ENCODE measurements around the gene LRRC4B.
A peak's percentile ranks its signal among the peaks of the same experiment; 100 is the strongest.

LRRC4B gene

DNA sequence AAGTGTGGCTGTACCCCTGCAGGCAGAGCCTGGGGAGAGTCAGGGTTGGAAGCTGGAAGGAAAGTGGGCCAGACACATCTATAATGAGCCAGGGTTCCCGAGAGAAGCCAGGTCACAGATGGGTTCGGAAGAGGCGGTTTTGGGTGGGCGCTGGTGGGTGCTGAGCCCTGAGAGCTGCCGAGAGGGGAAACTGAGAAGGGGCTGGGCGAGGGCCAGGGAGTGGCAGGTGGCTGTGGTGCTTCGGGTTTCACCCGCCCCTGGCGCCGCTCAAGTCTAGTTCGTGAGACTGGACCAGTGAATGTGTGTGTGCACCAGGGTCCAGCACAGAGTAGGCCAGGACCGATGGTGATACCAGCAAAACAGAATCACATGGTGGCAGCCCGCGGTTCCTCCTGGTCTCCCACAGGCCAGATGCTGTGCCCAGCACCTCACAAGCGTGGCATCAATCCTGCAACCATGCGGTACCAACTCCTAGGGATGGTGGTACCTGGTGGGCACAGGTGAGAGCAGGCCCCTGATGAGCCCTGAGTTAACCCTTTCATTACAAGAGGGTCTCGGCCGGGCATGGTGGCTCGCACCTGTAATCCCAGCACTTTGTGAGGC, 1.8 kb upstream of the LRRC4B start:
- Histone ChIP-seq H3K9me3 (ENCODE audit: control extremely low read depth in 1 of 5, control insufficient read depth in 4 of 5, insufficient read depth in 2 of 5, low read depth in 1 of 5, low read length in 4 of 5) (no peaks in the 10 kb centered on the region), H3K27ac (ENCODE audit: insufficient read depth in 1 of 2, low read depth in 1 of 2, low read length in 2 of 2, poor library complexity in 1 of 2, severe bottlenecking in 2 of 2) (no peak overlapping the region), H3K4me1 (ENCODE audit: control extremely low read depth in 1 of 4, control insufficient read depth in 4 of 4, insufficient read depth in 4 of 4, low read length in 3 of 4) (peaks cover 0 to 3% (median 0%) of the 10 kb centered on the region in 4 experiments), H3K36me3 (ENCODE audit: control insufficient read depth in 4 of 4, insufficient read depth in 4 of 4, low read length in 3 of 4) (no peaks in the 10 kb centered on the region), H3K27me3 (replicated peaks in 2 of 5; ENCODE audit: control insufficient read depth in 4 of 5, insufficient read depth in 5 of 5, low read length in 4 of 5) (peaks cover 0 to 62% (median 13%) of the 10 kb centered on the region in 5 experiments), H3K4me3 (ENCODE audit: control insufficient read depth in 1 of 7, extremely low read depth in 1 of 7, insufficient read depth in 4 of 7, low read depth in 2 of 7, low read length in 6 of 7) (no peak overlapping the region)
- no peak for DNase-seq
- CTCF ChIA-PET: interaction anchor here (3.2 kb wide), 1 partner anchor 14 kb away, joined by 10 read pairs; no protein-coding TSS in a partner anchor
- 90% methylated on average over 15 of the region's 19 CpGs for WGBS (ENCODE audit: insufficient coverage)
- POLR2A ChIA-PET: no interaction called here

GRCh38 chr19:50568728-50569698, 778 bp upstream of the LRRC4B start:
- WGBS (ENCODE audit: insufficient coverage): 19% methylated on average over 10 of the region's 20 CpGs
- POLR2A ChIA-PET: no interaction called here
- no peaks in the 10 kb centered on the region for H3K36me3 ChIP-seq (ENCODE audit: control insufficient read depth in 4 of 4, insufficient read depth in 4 of 4, low read length in 3 of 4)
- no peaks in the 10 kb centered on the region for H3K9me3 ChIP-seq (ENCODE audit: control extremely low read depth in 1 of 5, control insufficient read depth in 4 of 5, insufficient read depth in 2 of 5, low read depth in 1 of 5, low read length in 4 of 5)
- H3K27ac ChIP-seq (ENCODE audit: insufficient read depth in 1 of 2, low read depth in 1 of 2, low read length in 2 of 2, poor library complexity in 1 of 2, severe bottlenecking in 2 of 2): no peak overlapping the region
- CTCF ChIA-PET: interaction anchor here (0.5 to 0.7 kb wide), 2 partner anchors 24 to 68 kb away, joined by 3 read pairs; no protein-coding TSS in a partner anchor
- no peak overlapping the region for H3K4me3 ChIP-seq (ENCODE audit: control insufficient read depth in 1 of 7, extremely low read depth in 1 of 7, insufficient read depth in 4 of 7, low read depth in 2 of 7, low read length in 6 of 7)
- H3K4me1 ChIP-seq (ENCODE audit: control extremely low read depth in 1 of 4, control insufficient read depth in 4 of 4, insufficient read depth in 4 of 4, low read length in 3 of 4): peaks cover 0 to 3% (median 0%) of the 10 kb centered on the region in 4 experiments
- H3K27me3 ChIP-seq (replicated peaks in 2 of 5; ENCODE audit: control insufficient read depth in 4 of 5, insufficient read depth in 5 of 5, low read length in 4 of 5): peaks cover 0 to 71% (median 18%) of the 10 kb centered on the region in 5 experiments
- no peak for DNase-seq

DNA sequence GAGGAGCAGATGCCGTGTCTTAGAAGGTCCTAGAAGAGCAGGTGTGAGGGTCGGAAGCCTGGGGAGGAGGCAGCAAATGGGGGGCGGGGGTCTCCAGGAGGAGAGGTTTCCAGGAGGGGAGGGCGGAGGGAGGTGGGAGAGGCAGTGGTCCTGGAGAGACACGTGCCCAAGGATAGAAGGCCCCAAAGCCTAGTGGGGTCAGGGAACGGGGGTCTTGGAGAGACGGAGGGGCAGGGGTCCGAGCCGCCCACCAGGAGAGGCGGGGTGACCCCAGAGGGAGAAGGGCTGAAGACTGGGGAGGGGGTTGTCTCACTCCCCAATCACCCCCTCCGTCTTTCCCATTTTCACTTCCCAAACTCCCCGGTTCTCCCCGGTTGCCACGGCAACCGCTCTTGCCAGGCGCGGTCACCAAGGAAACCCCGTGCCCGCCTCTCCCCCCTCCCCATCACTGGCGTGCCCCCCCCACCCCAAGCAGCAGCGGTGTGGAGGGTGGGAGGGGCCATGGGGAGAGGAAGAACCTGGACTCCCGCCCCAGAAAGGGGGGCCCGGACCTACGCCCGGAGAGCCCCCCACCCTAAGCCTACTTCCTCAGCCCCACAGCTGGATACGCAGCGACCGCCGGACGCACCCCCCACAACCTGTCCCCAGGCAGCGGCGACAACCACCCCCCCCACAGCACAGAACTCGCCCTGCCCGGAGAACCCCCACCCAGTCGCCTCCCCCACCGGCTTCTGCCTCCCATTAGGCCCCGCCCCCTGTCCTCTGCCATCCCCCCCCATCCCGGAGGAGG, 988 bp downstream of the LRRC4B start:
- CTCF ChIA-PET: interaction anchor here (1.2 kb wide), 1 partner anchor 9 kb away, joined by 3 read pairs; no protein-coding TSS in a partner anchor
- Histone ChIP-seq H3K27ac (ENCODE audit: insufficient read depth in 1 of 2, low read depth in 1 of 2, low read length in 2 of 2, poor library complexity in 1 of 2, severe bottlenecking in 2 of 2) (no peak overlapping the region), H3K4me1 (ENCODE audit: control extremely low read depth in 1 of 4, control insufficient read depth in 4 of 4, insufficient read depth in 4 of 4, low read length in 3 of 4) (peaks cover 0 to 3% (median 0%) of the 10 kb centered on the region in 4 experiments), H3K9me3 (ENCODE audit: control extremely low read depth in 1 of 5, control insufficient read depth in 4 of 5, insufficient read depth in 2 of 5, low read depth in 1 of 5, low read length in 4 of 5) (no peaks in the 10 kb centered on the region), H3K36me3 (ENCODE audit: control insufficient read depth in 4 of 4, insufficient read depth in 4 of 4, low read length in 3 of 4) (no peaks in the 10 kb centered on the region), H3K4me3 (ENCODE audit: control insufficient read depth in 1 of 7, extremely low read depth in 1 of 7, insufficient read depth in 4 of 7, low read depth in 2 of 7, low read length in 6 of 7) (no peak overlapping the region), H3K27me3 (replicated peaks in 2 of 5; ENCODE audit: control insufficient read depth in 4 of 5, insufficient read depth in 5 of 5, low read length in 4 of 5) (peaks cover 1 to 79% (median 19%) of the 10 kb centered on the region in 5 experiments)
- WGBS (ENCODE audit: insufficient coverage): 17% methylated on average over 2 of the region's 38 CpGs
- POLR2A ChIA-PET: no interaction called here
- peak in 2 of 3 donors; percentile 26 to 38 for DNase-seq

- H3K4me3 ChIP-seq (ENCODE audit: control insufficient read depth in 1 of 7, extremely low read depth in 1 of 7, insufficient read depth in 4 of 7, low read depth in 2 of 7, low read length in 6 of 7): no peak overlapping the region
- peaks cover 2 to 85% (median 19%) of the 10 kb centered on the region in 5 experiments for H3K27me3 ChIP-seq (replicated peaks in 2 of 5; ENCODE audit: control insufficient read depth in 4 of 5, insufficient read depth in 5 of 5, low read length in 4 of 5)
- no peak for DNase-seq
- H3K4me1 ChIP-seq (ENCODE audit: control extremely low read depth in 1 of 4, control insufficient read depth in 4 of 4, insufficient read depth in 4 of 4, low read length in 3 of 4): peaks cover 0 to 3% (median 0%) of the 10 kb centered on the region in 4 experiments
- H3K9me3 ChIP-seq (ENCODE audit: control extremely low read depth in 1 of 5, control insufficient read depth in 4 of 5, insufficient read depth in 2 of 5, low read depth in 1 of 5, low read length in 4 of 5): no peaks in the 10 kb centered on the region
- ChIA-PET CTCF (interaction anchor here (0.6 to 1.2 kb wide), 2 partner anchors 8 to 31 kb away, joined by 3 read pairs; no protein-coding TSS in a partner anchor), POLR2A (no interaction called here)
- H3K27ac ChIP-seq (ENCODE audit: insufficient read depth in 1 of 2, low read depth in 1 of 2, low read length in 2 of 2, poor library complexity in 1 of 2, severe bottlenecking in 2 of 2): no peak overlapping the region
- H3K36me3 ChIP-seq (ENCODE audit: control insufficient read depth in 4 of 4, insufficient read depth in 4 of 4, low read length in 3 of 4): no peaks in the 10 kb centered on the region
- 20% methylated on average over 4 of the region's 36 CpGs for WGBS (ENCODE audit: insufficient coverage)
These were observed 2.0 kb downstream of the LRRC4B start for GRCh38 chr19:50565984-50566903.

DNA sequence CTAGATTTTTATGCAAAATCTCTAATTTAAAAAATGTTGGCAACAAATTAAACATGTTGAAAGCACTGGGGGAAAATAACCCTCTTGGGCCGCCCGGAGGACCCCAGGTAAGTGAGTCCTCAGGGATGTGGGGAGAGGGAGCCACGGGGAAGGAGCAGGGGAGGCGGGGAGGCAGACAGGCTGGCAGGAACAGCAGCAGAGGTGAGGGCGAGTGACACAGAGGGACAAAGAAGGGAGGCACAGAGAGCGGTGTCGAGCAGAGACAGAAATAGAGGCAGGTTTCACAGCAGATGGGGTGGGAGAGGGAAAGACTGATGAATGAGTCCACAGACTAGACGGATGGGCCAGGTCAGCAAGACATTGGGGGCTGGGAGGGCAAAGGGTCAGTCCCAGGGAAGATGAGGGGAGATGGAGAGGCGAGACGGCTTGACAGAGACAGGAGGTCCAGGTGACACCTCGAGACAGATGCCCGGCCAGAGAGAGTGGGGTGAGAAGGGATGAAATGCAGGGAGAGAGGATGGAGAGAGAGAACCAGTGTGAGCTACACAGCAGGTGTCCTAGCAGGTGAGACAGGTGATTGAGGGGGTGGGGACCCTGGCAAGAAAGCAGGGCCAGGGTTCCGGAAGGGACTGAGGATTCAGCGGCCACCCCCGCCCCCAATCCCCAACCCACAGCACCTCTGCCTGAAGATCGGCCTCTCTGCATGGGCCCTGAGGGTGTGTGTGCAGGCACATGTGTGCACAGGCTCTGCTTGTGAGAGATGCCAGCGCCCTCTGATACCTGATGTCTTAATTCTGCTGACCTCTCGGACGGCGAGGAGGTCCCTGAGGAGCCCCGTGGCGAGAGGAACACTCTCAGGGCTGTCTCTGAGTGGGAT, 3.8 kb downstream of the LRRC4B start:
- H3K4me1 ChIP-seq (ENCODE audit: control extremely low read depth in 1 of 4, control insufficient read depth in 4 of 4, insufficient read depth in 4 of 4, low read length in 3 of 4): peaks cover 0 to 3% (median 0%) of the 10 kb centered on the region in 4 experiments
- H3K27me3 ChIP-seq (replicated peaks in 2 of 5; ENCODE audit: control insufficient read depth in 4 of 5, insufficient read depth in 5 of 5, low read length in 4 of 5): peaks cover 2 to 76% (median 23%) of the 10 kb centered on the region in 5 experiments
- no peak overlapping the region for H3K4me3 ChIP-seq (ENCODE audit: control insufficient read depth in 1 of 7, extremely low read depth in 1 of 7, insufficient read depth in 4 of 7, low read depth in 2 of 7, low read length in 6 of 7)
- ChIA-PET POLR2A (no interaction called here), CTCF (no interaction called here)
- 56% methylated on average over 15 of the region's 22 CpGs for WGBS (ENCODE audit: insufficient coverage)
- DNase-seq: no peak
- no peaks in the 10 kb centered on the region for H3K36me3 ChIP-seq (ENCODE audit: control insufficient read depth in 4 of 4, insufficient read depth in 4 of 4, low read length in 3 of 4)
- H3K9me3 ChIP-seq (ENCODE audit: control extremely low read depth in 1 of 5, control insufficient read depth in 4 of 5, insufficient read depth in 2 of 5, low read depth in 1 of 5, low read length in 4 of 5): no peaks in the 10 kb centered on the region
- no peak overlapping the region for H3K27ac ChIP-seq (ENCODE audit: insufficient read depth in 1 of 2, low read depth in 1 of 2, low read length in 2 of 2, poor library complexity in 1 of 2, severe bottlenecking in 2 of 2)

Data from common myeloid progenitor, CD34-positive (primary cell).